ENCODE results near the gene AQP6. TPM values are rescaled to one million over a fixed set of nuclear protein-coding genes. Genes with fewer than 3 reads are reported as not detected.

AQP6 gene
- polyA plus RNA-seq, 1 donor: 21.1 TPM

DNA sequence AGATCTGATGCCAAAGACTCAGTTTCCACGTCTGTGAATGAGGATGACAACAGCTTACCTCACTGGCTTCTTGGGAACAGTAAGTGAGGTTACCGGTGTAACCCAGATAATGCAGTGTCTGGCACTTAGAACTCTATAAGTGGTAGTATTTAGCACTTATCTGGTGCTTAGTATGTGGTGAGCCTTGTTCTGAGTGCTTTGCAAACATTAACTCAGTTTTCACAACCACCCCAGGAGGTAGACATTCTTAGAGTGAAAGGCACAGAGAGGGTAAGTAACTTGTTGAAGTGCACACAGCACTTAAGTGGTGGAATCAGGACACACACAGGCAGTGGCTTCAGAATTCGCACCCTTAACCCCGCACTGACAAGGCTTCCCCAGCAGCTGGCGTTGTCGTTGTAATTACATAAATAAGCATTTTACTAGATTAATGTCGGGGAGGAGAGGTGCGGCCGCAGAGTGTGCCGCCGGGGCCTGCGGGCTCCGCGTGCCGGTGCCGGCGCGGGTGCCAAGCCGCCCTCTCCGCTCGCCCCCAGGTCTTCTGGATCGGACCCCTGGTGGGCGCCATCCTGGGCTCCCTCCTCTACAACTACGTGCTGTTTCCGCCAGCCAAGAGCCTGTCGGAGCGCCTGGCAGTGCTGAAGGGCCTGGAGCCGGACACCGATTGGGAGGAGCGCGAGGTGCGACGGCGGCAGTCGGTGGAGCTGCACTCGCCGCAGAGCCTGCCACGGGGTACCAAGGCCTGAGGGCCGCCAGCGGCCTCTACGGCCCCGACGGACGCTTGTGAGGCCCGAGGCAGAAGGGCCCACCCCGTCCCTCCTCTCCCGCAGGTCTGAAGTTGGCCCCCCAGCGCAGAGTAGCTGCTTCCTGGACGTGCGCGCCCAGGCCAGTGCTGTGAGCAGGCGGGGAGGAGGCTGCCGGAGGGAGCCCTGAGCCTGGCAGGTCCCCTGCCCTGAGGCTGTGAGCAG is 17.6 kb upstream of the AQP6 start:
- DNase-seq: no peak

DNA sequence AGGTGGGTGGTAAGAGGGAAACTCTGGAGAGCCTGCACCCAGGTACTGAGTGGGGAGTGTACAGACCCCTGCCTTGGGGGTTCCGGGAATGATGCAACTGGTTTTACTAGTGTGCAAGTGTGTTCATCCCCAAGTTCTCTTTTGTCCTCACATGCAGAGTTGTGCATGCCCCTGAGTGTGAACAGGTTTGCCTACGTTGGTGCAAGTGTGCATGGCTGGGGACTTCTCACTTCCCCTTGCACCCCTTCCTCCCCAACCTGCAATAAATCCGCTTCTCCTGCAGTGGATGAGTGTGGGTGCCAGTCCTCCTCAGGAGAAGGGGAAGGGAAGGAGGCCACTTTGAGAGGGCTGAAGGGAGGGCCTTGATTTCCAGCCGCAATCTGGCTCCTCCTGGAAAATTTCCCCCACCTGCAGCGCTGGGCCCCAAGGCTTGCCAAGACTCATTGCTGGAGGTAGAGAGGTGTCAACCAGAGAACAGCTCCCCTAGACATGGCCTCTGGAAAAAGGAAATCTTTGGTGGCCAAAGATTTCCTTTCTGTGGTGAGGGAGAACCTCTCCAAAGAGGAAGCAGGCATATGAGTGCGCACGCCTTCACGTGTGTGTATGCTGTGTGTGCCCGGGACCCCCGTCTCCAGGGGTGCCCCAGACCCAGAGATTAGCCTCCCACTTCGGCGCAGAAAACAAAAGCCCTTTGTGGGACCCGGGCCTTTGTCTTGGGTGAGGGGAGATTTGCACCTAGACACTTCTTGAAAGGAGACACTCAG is 16.7 kb upstream of the AQP6 start:
- no peak for DNase-seq

DNA sequence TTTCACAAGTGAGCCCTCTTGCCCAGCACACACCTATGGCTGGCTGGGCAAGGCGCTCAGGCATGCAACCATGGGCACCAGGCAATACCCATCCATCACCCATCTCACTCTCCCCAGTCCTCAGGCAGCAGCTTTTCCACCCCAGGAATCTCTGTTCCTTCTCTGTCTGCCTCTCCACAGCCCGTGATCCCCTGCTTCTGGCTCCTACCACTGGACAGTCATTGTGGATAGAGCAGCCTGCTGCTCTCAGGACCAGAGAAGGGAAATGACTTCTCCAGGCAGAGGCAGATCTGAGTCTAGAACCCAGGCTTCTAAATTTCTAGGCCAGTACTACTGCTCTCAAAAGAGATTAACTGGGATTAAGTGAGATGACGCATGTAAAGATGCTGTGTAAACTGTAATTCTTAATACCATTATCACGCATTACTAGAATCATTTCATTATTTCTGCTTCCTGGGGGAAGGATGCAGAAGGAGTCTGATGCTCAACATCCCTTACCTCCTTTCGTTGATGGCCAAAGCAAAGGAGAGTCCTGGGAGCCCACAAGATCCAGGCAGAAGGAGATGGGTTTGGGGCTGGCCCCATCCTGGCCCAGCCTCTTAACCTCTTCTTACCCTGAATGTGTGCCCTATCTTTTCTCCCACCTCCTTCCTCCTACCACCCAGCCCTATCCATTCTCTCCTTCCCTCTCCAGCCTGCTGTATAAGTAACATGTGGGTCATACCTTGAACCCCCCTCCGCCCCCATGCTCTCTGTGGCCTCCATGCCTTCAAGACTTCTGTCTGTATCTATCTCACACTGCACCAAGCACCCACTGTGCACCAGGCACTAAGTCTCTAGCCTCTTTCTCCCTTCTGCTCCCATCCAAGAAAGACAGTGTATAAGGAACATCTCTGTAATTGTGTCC is 15.8 kb upstream of the AQP6 start:
- DNase-seq: no peak

DNA sequence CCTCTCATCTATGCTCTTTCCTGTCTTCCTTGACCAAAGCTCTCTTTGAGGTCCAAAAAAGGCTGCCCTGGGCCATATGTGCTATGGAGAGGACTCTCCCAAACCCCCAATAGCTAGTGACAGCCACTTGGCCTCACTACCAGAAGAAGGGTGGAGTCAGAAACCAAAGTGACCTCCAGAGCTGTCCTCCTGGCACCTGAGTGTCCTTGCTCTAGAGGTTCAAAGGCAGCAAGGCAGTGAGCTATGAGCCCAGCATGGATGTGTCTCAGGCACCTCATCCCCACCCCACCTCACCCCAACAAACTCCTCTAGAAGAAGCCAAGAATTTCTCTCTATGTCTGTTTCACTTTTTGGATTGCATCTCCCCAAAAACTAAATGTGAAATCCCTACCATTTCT is 15.2 kb upstream of the AQP6 start:
- DNase-seq: no peak

DNA sequence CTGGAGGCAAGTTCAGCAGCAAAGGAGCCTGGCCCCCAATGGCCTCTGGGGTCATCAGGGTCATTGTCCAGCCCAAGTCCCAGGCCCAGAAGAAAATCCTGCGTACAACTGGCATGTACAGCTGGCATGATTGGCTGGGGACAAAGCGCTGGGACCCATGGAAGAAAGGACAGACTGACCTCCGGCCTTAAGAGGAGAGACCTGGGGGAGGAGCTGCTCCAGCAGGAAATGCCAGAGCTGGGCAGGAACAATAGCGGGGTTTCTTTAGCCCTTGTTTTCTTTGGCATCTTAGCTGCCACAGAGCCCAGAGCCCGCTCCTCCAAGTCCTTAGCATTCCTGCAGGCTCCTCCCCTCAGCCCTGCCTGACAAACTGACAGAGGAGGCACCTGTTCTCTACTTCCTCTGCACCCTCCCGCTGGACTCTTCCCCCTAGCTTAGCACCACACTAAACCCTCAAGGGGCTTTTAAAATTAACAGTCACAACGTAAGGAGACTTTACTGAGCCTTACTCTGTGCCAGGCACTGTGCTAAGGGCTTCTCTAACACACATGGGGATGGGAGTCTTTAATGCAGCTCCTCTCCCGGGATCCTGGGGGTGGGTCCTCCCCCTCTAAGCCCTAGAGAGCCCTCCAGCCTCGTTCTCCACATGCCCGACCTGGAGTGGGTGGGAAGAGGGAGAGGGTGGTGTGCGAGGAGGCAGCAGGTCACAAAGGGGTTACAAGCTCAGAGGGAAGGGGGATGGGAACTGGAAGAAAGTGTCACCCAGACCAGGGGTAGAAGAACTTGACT is 12.9 kb upstream of the AQP6 start:
- no peak for DNase-seq

DNA sequence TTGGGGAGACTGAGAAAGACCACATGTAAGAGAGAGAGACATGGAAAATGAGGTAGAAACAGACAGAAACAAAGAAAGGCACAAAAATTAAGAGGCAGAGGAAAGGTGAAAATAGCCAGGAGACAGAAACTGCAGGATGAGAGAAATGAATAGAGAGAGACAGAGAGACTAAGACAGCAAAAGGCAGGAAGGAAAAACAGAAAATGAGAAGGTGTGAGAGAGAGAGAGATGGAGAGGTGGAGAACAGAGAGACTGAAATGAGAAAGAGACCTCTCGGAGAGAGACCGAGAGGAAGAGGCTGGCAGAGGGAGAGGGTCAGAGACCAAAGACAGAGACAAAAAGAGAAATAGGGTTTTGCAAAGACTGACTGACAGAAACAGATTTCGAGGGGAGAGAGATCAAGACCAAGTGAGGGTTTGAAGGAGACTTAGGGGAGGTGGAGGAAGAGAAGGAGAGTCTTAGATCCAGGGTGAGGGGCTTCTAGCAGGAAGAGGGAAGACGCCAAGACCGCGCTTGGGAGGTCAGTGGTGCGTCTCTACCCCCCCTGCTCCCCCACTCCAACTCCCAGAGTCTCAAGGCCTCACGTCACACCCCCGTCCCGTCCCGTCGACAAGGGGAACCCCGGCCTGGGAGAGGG is 12.2 kb upstream of the AQP6 start:
- DNase-seq: no peak

DNA sequence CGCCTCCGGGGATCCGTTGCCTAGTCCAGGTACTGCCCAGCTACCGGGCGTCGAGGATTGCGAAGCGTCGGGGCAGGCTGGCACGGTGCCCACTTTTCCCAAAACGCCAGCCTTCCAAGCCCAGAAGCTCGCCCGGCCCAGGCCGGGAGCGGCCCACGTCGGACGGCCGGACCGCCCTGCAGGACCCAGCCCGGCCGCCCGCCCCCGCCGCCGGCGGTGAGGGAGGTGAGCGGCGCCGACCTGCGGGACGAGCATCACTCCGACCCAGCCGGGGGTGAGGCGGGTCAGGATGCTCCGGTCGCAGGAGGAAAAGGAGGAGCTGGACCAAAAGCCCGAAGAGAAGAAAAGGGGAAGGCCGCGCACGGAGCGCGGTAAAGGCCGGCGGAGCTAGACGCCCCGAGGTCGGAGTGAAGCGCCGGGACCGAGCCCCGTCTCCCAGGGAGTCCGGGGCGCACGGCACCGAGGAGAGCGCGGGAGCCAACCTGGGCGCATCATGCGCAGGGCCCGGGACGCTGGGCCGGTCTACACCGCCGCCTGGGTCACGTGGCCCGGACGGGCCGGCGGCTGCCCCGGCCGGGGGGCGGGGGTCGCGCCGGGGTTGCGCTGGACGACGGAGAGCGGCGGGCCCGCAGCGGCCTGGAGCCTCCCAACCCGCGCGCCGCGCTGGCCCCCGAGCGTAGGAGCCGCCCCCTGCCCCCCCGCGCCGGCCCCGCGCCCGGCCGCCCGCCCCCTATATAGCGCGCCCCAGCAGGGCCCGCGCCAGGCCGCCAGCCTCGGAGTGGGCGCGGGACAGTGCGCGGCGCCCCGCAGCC is 11.4 kb upstream of the AQP6 start, which contains the start of gene AQP5:
Gene AQP5 (plus strand): TSS at position 762 of the 812 bp plus-strand sequence. CDS start 146 bp downstream, outside the sequence.
- no peak for DNase-seq

DNA sequence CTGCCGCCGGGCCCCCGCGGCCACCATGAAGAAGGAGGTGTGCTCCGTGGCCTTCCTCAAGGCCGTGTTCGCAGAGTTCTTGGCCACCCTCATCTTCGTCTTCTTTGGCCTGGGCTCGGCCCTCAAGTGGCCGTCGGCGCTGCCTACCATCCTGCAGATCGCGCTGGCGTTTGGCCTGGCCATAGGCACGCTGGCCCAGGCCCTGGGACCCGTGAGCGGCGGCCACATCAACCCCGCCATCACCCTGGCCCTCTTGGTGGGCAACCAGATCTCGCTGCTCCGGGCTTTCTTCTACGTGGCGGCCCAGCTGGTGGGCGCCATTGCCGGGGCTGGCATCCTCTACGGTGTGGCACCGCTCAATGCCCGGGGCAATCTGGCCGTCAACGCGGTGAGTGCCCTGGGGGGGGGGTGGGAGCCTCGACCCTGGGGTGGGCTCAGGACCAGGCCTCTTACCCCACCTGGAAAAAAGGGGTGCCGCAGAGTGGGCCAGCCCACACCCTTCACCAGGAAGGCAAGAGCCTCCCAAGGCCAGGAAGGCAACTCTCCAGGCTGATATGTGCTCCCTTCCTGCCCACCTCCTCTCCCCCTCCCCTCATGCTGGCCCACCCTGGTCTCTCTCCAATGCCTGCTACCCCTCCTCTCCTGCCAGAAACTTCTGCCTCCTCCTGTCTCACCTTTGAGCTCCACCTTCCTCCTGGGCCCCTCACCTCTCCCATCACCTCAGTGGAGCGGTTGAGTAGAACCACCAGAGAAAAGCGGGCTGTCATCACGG is 10.6 kb upstream of the AQP6 start:
- no peak for DNase-seq

DNA sequence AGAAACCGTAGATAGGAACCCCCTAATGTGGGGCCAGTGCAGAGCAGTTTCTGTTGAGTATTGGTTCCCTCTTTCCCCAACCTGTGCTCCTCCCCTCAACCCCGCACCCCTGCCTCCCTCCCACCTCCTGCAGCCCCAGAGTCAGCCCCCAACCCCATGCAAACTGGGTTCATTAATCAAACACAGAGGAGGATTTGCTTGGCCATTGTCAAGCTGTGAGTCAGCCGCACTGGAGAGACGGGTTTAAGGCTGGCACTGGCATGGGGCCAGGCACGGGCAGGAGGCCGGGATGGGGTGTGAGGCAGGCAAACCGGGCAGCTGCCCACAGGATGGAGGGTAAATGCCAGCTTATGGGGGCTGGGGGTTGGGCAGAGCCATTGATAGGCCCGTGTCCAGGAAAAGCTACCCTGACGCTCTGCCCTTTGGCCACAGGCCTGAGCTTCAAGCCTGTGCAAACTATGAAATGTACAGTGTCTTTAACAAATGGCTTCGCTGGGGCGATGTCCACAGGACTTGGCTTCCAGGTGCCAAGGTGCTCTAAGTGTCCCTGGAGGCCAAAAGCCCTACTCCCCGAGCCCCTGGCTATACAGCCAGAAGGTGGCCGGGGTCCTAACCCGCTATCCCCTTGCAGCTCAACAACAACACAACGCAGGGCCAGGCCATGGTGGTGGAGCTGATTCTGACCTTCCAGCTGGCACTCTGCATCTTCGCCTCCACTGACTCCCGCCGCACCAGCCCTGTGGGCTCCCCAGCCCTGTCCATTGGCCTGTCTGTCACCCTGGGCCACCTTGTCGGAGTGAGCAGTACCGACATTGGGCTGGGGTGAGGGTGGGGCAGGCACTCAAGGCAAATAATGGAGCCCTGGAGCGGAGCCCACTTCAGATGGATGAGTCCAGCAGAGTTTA is 9.6 kb upstream of the AQP6 start:
- no peak for DNase-seq

DNA sequence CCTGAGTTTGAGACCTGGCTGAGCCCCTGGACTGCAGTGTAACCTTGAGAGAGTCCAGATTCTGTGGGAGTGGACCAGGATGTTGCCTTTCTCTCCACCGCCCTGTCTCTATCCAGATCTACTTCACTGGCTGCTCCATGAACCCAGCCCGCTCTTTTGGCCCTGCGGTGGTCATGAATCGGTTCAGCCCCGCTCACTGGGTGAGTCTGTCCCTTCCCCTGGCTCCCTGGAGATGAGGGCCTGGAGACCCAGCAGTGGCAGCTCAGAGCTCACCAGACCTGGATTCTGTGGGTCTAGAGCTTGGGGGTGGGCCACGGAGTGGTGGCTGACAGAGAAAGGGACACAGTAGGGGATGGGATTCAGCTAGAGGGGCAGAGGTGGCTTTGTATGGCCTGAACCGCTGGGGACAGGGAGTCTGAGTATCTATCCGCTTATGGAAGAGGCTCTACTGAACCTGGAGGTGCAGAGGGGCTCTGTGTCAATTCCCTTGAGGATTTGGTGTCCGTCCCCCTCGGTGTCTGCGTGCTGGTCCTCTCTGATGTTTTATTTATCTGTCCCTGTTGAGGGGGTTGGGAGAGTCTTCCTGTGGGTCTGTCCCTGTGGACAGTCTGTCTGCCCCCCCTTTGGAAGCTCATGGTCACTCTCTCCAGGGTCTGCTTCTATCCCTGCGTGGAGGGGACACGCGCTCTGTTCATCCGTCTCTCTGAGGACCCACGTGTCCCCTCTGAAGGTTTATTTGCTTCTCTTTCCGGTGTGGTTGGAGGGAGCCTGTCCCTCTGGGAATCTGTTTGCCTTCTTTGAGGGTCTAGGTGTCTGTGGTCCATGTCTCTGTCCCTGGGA is 8.6 kb upstream of the AQP6 start:
- no peak for DNase-seq

DNA sequence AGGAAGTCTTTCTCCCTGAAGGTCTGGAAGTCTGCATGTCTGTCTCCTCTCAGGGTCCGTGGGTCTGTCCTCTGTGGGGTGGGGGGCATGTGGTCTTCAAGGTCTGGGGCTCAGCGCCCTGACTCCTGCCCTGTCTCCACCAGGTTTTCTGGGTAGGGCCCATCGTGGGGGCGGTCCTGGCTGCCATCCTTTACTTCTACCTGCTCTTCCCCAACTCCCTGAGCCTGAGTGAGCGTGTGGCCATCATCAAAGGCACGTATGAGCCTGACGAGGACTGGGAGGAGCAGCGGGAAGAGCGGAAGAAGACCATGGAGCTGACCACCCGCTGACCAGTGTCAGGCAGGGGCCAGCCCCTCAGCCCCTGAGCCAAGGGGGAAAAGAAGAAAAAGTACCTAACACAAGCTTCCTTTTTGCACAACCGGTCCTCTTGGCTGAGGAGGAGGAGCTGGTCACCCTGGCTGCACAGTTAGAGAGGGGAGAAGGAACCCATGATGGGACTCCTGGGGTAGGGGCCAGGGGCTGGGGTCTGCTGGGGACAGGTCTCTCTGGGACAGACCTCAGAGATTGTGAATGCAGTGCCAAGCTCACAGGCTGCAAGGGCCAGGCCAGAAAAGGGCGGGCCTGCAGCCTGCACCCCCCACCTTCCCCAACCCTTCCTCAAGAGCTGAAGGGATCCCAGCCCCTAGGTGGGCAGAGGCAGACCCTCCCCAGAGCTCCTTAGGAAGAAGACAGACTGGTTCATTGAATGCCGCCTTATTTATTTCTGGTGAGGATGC is 7.7 kb upstream of the AQP6 start:
- no peak for DNase-seq

DNA sequence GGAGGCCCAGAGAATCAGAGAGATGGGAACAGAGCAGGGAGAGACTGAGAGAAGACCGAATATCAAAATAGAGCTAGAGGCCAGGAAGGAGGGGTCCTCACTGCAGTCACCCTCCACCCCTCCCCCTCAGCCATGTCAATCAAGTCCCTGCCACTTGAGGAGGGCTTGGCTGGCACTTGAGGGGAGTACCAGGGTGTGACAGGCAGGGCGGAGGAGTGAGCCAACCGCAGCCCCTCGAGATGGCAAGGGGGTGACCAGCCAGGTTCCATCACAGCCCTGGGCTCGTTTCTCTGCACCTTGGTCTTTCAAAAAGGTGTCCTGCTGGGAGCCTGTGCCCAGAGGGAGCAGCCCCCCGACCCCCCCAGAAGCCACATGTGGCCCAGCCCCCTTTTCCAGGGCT is 6.9 kb upstream of the AQP6 start:
- DNase-seq: no peak

DNA sequence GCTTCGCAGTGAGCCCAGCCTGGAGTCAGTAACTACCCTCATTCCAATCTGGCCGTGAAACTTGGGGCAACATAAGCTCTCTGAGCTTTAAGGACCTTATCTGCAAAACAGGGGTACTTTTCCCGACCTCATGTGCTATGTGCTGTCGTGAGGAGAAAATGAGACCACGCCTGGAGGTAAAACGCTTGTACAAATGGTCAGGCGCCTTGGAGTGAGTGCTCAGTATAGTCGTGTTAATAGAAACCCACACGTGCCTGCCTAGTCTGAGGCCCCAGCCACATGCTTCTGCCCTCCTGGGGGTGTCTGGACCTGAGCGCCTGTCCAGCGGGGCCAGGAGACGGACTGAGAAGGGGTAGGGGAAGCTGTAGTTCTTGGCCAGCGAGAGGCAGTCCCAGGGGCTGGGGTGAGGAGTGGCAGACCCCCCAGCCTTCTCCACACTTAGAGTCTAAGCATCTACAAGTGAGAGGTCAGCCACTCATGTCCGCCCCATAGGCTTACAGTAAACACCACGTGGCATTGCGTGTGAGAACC is 6.2 kb upstream of the AQP6 start:
- DNase-seq: no peak

DNA sequence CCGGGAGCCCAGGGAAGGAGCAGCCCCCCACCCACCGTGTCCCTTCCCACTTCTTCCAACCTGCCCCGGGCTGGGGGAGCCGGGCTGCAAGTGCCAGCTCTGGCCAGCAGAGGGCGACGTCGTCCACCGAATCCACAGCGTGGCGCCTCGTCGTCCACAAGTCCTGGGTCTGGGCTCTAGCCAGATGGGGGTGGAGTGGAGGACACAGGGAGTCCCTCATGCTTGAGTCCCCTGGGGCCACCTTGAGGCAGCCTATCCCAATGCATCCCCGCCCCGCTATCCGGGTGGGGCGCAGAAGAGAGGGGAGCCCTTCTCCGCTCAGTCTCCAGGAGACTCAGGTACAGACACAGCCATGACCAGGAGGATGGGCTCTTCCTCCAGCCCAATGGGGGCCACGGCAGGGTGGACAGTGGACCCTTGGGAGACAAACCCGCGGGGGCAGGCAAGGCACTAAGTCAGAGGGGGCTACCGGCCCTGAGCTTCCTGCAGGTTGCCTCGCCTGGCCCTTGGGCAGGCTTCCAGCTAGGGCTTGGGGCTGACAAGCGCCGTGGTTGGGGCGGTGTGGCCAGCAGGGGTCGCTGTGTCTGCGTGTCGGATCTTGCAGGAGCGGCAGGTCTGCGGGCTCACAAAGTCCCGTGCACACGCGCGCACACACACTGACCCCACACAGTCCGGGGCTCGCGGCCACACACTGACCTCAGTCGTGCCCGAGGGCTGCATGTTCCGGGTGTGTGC is 5.5 kb upstream of the AQP6 start:
- peak; percentile 85 for DNase-seq

DNA sequence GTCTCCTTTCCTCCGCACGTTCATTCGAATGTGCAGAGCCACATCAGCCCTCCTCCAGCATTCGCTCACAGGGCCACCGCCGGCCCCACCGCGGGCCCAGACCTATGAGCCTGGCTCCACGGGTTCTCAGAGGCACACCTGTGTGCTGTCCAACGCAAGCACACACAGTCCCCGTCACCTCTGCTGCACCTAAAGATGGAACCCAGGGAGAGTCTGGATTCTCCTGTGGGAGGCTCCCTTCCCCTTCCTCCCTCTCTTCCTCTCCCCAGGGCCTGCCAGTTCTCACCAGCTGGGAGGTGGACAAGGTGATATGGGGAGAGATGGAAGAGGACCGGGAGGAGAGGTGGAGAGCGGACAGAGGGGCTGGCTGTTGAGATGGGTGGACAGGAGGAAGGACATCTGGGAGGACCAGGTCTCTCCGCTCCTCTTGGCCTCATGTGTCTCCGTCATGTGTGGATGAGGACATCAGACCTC is 4.9 kb upstream of the AQP6 start:
- no peak for DNase-seq

All from left kidney (tissue), 2 donors.